B cell (primary cell): Measurements from ENCODE around the gene LRRIQ4.

ENCODE experiments used
- CTCF ChIP-seq: fragments of 200-600 bp; IDR thresholded peaks from one replicate; pipeline ENCODE4 v1.8.0; 2022; ENCODE audit warnings: antibody characterized with exemption, mild to moderate bottlenecking
- EZH2 ChIP-seq: IDR thresholded peaks from 2 replicates; pipeline ENCODE4 v1.6.1; 2012; ENCODE audit warnings: borderline replicate concordance, low read depth, mild to moderate bottlenecking, moderate library complexity, low read length; ENCODE audit not compliant: insufficient read depth, poor library complexity, severe bottlenecking

GRCh38 chr3:169841171-169841570, 28.5 kb downstream of the LRRIQ4 start:
- TF ChIP-seq EZH2 (no peak), CTCF (no peak)
